Measurements from ENCODE around the gene CNOT9.

GRCh38 chr2:218558986-218559385 lies 9.7 kb upstream of the CNOT9 start:
- TF ChIP-seq EZH2 (IDR thresholded peaks at IDR 0.05), result no peak
- no peak for TF ChIP-seq MAX (IDR thresholded peaks at IDR 0.05)
- TF ChIP-seq ZFX (IDR thresholded peaks at IDR 0.05), result no peak
- no peak for TF ChIP-seq YY1 (IDR thresholded peaks at IDR 0.05; ENCODE audit: extremely low read depth, insufficient replicate concordance, low read depth, low read length)
- TF ChIP-seq SIN3A (IDR thresholded peaks at IDR 0.05; ENCODE audit: low read depth), result no peak
- no peak for TF ChIP-seq POLR2A (IDR thresholded peaks at IDR 0.05; ENCODE audit: borderline replicate concordance, extremely low read depth, insufficient read depth, insufficient read length)
- TF ChIP-seq, protein P1, sequence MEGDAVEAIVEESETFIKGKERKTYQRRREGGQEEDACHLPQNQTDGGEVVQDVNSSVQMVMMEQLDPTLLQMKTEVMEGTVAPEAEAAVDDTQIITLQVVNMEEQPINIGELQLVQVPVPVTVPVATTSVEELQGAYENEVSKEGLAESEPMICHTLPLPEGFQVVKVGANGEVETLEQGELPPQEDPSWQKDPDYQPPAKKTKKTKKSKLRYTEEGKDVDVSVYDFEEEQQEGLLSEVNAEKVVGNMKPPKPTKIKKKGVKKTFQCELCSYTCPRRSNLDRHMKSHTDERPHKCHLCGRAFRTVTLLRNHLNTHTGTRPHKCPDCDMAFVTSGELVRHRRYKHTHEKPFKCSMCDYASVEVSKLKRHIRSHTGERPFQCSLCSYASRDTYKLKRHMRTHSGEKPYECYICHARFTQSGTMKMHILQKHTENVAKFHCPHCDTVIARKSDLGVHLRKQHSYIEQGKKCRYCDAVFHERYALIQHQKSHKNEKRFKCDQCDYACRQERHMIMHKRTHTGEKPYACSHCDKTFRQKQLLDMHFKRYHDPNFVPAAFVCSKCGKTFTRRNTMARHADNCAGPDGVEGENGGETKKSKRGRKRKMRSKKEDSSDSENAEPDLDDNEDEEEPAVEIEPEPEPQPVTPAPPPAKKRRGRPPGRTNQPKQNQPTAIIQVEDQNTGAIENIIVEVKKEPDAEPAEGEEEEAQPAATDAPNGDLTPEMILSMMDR (IDR thresholded peaks at IDR 0.05 in 2 of 3, conservative IDR thresholded peaks at IDR 0.05 in 1 of 3; ENCODE audit: borderline replicate concordance in 1 of 3, insufficient read depth in 1 of 3, low read depth in 2 of 3, low read length in 2 of 3), result no peak
- no peak for TF ChIP-seq EGR1 (IDR thresholded peaks at IDR 0.05; ENCODE audit: low read depth)
- TF ChIP-seq, protein P2, sequence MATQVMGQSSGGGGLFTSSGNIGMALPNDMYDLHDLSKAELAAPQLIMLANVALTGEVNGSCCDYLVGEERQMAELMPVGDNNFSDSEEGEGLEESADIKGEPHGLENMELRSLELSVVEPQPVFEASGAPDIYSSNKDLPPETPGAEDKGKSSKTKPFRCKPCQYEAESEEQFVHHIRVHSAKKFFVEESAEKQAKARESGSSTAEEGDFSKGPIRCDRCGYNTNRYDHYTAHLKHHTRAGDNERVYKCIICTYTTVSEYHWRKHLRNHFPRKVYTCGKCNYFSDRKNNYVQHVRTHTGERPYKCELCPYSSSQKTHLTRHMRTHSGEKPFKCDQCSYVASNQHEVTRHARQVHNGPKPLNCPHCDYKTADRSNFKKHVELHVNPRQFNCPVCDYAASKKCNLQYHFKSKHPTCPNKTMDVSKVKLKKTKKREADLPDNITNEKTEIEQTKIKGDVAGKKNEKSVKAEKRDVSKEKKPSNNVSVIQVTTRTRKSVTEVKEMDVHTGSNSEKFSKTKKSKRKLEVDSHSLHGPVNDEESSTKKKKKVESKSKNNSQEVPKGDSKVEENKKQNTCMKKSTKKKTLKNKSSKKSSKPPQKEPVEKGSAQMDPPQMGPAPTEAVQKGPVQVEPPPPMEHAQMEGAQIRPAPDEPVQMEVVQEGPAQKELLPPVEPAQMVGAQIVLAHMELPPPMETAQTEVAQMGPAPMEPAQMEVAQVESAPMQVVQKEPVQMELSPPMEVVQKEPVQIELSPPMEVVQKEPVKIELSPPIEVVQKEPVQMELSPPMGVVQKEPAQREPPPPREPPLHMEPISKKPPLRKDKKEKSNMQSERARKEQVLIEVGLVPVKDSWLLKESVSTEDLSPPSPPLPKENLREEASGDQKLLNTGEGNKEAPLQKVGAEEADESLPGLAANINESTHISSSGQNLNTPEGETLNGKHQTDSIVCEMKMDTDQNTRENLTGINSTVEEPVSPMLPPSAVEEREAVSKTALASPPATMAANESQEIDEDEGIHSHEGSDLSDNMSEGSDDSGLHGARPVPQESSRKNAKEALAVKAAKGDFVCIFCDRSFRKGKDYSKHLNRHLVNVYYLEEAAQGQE (IDR thresholded peaks at IDR 0.05; ENCODE audit: low read depth), result no peak
- TF ChIP-seq CBX3 (IDR thresholded peaks at IDR 0.05; ENCODE audit: low read depth), result no peak
- TF ChIP-seq ELF1 (IDR thresholded peaks at IDR 0.05; ENCODE audit: borderline replicate concordance, low read depth), result no peak
- TF ChIP-seq RAD21 (IDR thresholded peaks at IDR 0.05; ENCODE audit: low read depth), result no peak
- no peak for TF ChIP-seq EZH2phosphoT487 (IDR thresholded peaks at IDR 0.05; ENCODE audit: borderline replicate concordance)
- TF ChIP-seq ZBTB33 (IDR thresholded peaks at IDR 0.05; ENCODE audit: extremely low read depth, insufficient replicate concordance, low read length), result no peak
